ENCODE data around the gene ASB14. TPM values are rescaled to one million over a fixed set of nuclear protein-coding genes. Genes with fewer than 3 reads are reported as not detected.

ASB14 gene
- total RNA-seq, 1 experiment from 2014 or later, result not detected

DNA sequence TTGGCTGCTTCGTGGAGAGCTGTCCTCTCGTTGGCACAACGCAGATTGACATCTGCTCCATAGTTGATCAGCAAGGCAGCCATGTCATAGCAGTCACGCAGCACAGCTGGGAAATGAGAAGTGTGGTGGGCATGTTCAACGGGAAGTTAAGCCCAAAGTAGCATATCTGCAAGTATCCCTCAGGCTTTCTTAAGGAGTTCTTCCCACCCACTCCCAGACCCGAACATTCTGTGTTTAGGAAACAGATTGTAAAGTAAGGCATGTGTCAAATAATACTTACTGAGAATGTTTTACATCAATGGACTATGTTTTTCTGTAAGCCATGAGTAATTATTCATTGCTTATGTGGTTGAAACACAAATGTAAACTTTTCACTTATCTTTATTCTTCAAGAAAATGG lies 9.2 kb downstream of the ASB14 start:
- Histone ChIP-seq H3K36me3 (ENCODE audit: insufficient read depth, low read length, poor library complexity, severe bottlenecking) (no peaks in the 10 kb centered on the region), H3K27me3 (replicated peaks; ENCODE audit: insufficient read depth, low read depth, low read length, poor library complexity) (no peaks in the 10 kb centered on the region), H3K4me1 (ENCODE audit: insufficient read depth, low read length, poor library complexity, severe bottlenecking) (no peaks in the 10 kb centered on the region), H3K4me3 (ENCODE audit: low read depth, low read length, poor library complexity, severe bottlenecking) (no peak overlapping the region), H3K27ac (ENCODE audit: low read depth, low read length, poor library complexity, severe bottlenecking) (no peak overlapping the region), H3K9me3 (ENCODE audit: low read depth, low read length, poor library complexity, severe bottlenecking) (no peaks in the 10 kb centered on the region)
- ChIA-PET POLR2A (ENCODE audit: low non-redundant PET) (no interaction called here), CTCF (no interaction called here)
- intact Hi-C loops (cut with micrococcal nuclease; ENCODE audit: unreplicated experiment), result no loop called here
- BruUV-seq (replicated peaks), result no TSS peak
- TF ChIP-seq, protein P1, sequence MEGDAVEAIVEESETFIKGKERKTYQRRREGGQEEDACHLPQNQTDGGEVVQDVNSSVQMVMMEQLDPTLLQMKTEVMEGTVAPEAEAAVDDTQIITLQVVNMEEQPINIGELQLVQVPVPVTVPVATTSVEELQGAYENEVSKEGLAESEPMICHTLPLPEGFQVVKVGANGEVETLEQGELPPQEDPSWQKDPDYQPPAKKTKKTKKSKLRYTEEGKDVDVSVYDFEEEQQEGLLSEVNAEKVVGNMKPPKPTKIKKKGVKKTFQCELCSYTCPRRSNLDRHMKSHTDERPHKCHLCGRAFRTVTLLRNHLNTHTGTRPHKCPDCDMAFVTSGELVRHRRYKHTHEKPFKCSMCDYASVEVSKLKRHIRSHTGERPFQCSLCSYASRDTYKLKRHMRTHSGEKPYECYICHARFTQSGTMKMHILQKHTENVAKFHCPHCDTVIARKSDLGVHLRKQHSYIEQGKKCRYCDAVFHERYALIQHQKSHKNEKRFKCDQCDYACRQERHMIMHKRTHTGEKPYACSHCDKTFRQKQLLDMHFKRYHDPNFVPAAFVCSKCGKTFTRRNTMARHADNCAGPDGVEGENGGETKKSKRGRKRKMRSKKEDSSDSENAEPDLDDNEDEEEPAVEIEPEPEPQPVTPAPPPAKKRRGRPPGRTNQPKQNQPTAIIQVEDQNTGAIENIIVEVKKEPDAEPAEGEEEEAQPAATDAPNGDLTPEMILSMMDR (conservative IDR thresholded peaks at IDR 0.05; ENCODE audit: low read depth, low read length), result no peak
- TF ChIP-seq EZH2 (IDR thresholded peaks at IDR 0.05; ENCODE audit: borderline replicate concordance, low read depth, low read length, poor library complexity, severe bottlenecking), result no peak
- DNase-seq (ENCODE audit: low spot score), result no peak

DNA sequence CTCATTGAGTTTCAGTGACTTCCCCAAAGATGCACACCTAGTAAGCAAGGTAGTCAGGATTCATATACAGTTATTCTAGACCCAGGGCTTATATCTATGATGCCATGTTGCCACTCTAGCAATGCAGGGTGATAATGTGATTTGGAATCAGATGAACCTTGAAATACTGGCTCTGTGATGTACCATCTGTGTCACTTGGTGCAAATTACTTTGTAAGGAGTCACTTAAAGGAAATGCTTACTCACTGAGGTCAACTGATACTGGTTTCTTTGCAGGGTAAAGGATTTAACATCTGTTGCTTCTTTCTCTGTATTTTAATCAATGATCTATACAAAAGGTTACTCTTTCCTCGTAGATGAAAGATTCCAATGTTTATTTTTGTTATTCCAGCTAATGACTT lies 10.8 kb downstream of the ASB14 start:
- no peaks in the 10 kb centered on the region for H3K9me3 ChIP-seq (ENCODE audit: low read depth, low read length, poor library complexity, severe bottlenecking)
- no peaks in the 10 kb centered on the region for H3K36me3 ChIP-seq (ENCODE audit: insufficient read depth, low read length, poor library complexity, severe bottlenecking)
- TF ChIP-seq EZH2 (IDR thresholded peaks at IDR 0.05; ENCODE audit: borderline replicate concordance, low read depth, low read length, poor library complexity, severe bottlenecking), result no peak
- TF ChIP-seq, protein P1 (conservative IDR thresholded peaks at IDR 0.05; ENCODE audit: low read depth, low read length), result no peak
- no TSS peak for BruUV-seq (replicated peaks)
- H3K4me3 ChIP-seq (ENCODE audit: low read depth, low read length, poor library complexity, severe bottlenecking), result no peak overlapping the region
- no peaks in the 10 kb centered on the region for H3K27me3 ChIP-seq (replicated peaks; ENCODE audit: insufficient read depth, low read depth, low read length, poor library complexity)
- no peaks in the 10 kb centered on the region for H3K4me1 ChIP-seq (ENCODE audit: insufficient read depth, low read length, poor library complexity, severe bottlenecking)
- POLR2A ChIA-PET (ENCODE audit: low non-redundant PET), result no interaction called here
- CTCF ChIA-PET, result no interaction called here
- intact Hi-C loops (cut with micrococcal nuclease; ENCODE audit: unreplicated experiment), result no loop called here
- H3K27ac ChIP-seq (ENCODE audit: low read depth, low read length, poor library complexity, severe bottlenecking), result no peak overlapping the region
- DNase-seq (ENCODE audit: low spot score), result no peak

DNA sequence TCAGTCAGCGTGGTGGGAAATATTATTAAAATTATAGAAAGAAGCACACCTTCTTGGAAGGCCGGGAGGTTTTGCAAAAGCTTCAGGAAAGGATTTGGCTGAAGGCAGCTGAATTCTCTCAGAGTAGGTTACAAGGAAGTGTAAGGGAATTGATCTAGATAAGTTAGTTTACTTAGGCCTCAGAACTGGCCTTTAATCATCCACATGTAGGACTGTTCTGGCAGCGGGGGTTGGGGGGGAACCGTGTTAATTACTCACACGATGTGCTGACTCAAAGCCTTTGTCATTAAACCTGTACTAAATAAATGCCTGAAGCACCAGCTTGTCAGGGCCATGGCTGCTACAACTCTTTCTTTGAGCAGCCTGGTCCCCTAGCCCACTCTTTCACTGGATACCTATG lies 12.8 kb downstream of the ASB14 start:
- no peaks in the 10 kb centered on the region for H3K36me3 ChIP-seq (ENCODE audit: insufficient read depth, low read length, poor library complexity, severe bottlenecking)
- H3K4me3 ChIP-seq (ENCODE audit: low read depth, low read length, poor library complexity, severe bottlenecking), result no peak overlapping the region
- no peak for DNase-seq (ENCODE audit: low spot score)
- no peaks in the 10 kb centered on the region for H3K27me3 ChIP-seq (replicated peaks; ENCODE audit: insufficient read depth, low read depth, low read length, poor library complexity)
- H3K27ac ChIP-seq (ENCODE audit: low read depth, low read length, poor library complexity, severe bottlenecking), result no peak overlapping the region
- TF ChIP-seq EZH2 (IDR thresholded peaks at IDR 0.05; ENCODE audit: borderline replicate concordance, low read depth, low read length, poor library complexity, severe bottlenecking), result no peak
- TF ChIP-seq, protein P1 (conservative IDR thresholded peaks at IDR 0.05; ENCODE audit: low read depth, low read length), result no peak
- CTCF ChIA-PET, result no interaction called here
- H3K9me3 ChIP-seq (ENCODE audit: low read depth, low read length, poor library complexity, severe bottlenecking), result no peaks in the 10 kb centered on the region
- POLR2A ChIA-PET (ENCODE audit: low non-redundant PET), result no interaction called here
- H3K4me1 ChIP-seq (ENCODE audit: insufficient read depth, low read length, poor library complexity, severe bottlenecking), result no peaks in the 10 kb centered on the region
- BruUV-seq (replicated peaks), result no TSS peak
- intact Hi-C loops (cut with micrococcal nuclease; ENCODE audit: unreplicated experiment), result no loop called here

Data from A673 (cell line).